ENCODE results near the gene TM9SF3.

Gene TM9SF3

DNA sequence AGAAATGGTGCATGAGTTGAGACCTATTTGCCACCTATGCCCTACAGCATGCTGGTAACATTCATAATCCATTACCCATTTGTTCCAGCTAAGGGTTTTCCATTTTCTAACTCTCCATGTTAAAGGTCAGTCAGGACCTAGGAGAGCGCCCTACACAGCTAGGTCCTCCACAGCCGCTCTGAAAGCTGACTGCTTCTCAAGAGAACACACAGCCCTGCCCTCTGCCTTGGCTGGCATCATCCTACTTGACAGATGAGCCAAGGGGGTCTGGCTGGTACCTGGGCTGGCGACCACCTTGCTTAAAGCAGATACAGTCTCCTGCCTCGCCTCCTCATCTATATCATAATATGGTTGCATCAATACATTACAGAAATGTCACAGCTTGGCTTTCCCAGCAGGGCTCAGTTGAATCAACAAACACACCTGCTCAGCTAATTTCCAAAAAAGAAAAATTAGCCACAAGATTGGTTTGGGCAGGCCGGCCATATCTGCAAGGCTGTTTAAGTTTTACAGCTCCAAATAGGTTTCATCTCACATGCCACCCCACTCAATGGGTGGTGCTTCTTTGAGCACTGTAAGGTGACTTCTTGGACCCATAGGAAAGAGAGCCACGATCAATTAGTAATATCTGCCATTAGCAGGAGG, 90.4 kb downstream of the TM9SF3 start:
- peaks cover 5% of the 10 kb centered on the region for H3K4me1 ChIP-seq (ENCODE audit: control insufficient read depth, insufficient read depth, low read length, poor library complexity, severe bottlenecking)
- no peaks in the 10 kb centered on the region for H3K36me3 ChIP-seq (ENCODE audit: control insufficient read depth, insufficient read depth, low read length)
- H3K4me3 ChIP-seq (ENCODE audit: extremely low read depth, insufficient read depth, low read length, poor library complexity, severe bottlenecking): no peak overlapping the region
- no peaks in the 10 kb centered on the region for H3K9me3 ChIP-seq (ENCODE audit: control insufficient read depth, low read length)
- H3K27ac ChIP-seq (ENCODE audit: low read depth, low read length, severe bottlenecking): no peak overlapping the region
- 70 to 83% methylated on average over 3 to 4 of the region's 6 CpGs for WGBS, 2 experiments (ENCODE audit: insufficient coverage in 2 of 2)

DNA sequence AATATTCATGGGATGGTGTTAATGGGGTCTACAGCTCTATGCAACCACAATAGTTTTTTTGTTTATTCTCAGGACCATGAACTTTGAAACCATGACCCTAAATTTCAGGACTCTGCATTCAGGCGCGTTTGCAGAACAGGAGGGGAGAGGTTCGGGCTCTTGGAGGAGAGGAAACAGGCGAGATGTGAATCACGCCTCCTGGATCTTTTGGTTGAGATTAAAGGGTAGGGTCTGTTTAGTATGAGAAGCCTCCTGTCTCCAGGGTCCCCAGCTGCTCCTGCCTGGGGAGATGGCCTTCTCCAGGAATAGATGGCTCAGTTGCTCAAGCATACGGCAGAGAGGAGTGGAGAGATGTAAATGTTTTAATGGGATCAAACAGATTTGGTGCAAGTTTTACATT, 91.3 kb downstream of the TM9SF3 start:
- Histone ChIP-seq H3K4me3 (ENCODE audit: extremely low read depth, insufficient read depth, low read length, poor library complexity, severe bottlenecking) (no peak overlapping the region), H3K9me3 (ENCODE audit: control insufficient read depth, low read length) (no peaks in the 10 kb centered on the region), H3K4me1 (ENCODE audit: control insufficient read depth, insufficient read depth, low read length, poor library complexity, severe bottlenecking) (peaks cover 4% of the 10 kb centered on the region), H3K36me3 (ENCODE audit: control insufficient read depth, insufficient read depth, low read length) (no peaks in the 10 kb centered on the region), H3K27ac (ENCODE audit: low read depth, low read length, severe bottlenecking) (no peak overlapping the region)
- WGBS, 2 experiments (ENCODE audit: insufficient coverage in 2 of 2): 89 to 91% methylated on average over 6 of the region's 6 CpGs

- WGBS, 2 experiments (ENCODE audit: insufficient coverage in 2 of 2): 86 to 96% methylated on average over 3 to 4 of the region's 4 CpGs
- no peaks in the 10 kb centered on the region for H3K9me3 ChIP-seq (ENCODE audit: control insufficient read depth, low read length)
- no peak overlapping the region for H3K4me3 ChIP-seq (ENCODE audit: extremely low read depth, insufficient read depth, low read length, poor library complexity, severe bottlenecking)
- H3K27ac ChIP-seq (ENCODE audit: low read depth, low read length, severe bottlenecking): no peak overlapping the region
- no peaks in the 10 kb centered on the region for H3K36me3 ChIP-seq (ENCODE audit: control insufficient read depth, insufficient read depth, low read length)
- peaks cover 4% of the 10 kb centered on the region for H3K4me1 ChIP-seq (ENCODE audit: control insufficient read depth, insufficient read depth, low read length, poor library complexity, severe bottlenecking)
Measured at GRCh38 chr10:96494694-96495093, 92.1 kb downstream of the TM9SF3 start.

DNA sequence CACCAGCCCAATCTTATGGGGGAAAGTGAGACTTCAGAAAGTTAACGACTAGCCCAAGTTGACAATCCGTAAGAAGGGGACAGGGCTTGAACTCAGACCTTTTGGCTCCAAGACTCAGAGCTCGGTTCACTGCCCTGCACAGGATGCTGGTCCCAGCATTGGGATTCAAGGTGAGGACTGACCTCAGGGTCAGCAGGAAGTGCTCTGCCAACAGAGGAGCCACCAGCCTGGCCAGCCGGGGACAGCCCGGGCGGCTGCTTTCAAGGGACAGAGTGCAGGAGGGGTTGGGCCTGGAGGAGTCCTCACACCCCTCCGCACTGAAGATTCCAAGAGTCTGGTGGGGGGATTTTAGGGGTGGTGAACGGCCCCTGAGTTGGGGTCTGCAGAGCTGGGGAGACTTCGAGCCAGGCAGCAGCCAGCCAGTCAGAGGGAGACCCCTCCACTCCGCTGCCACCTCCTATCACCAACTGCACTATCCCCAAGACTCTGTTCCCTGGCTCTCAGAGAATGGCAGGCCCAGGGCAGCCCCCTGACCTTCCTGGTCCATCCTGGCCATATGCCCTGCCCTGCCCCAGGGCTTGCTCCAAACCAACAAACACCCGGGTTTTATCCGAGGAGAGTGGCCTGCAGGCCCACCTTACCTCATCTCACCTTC, 92.8 kb downstream of the TM9SF3 start:
- H3K9me3 ChIP-seq (ENCODE audit: control insufficient read depth, low read length): no peaks in the 10 kb centered on the region
- H3K4me3 ChIP-seq (ENCODE audit: extremely low read depth, insufficient read depth, low read length, poor library complexity, severe bottlenecking): no peak overlapping the region
- 94 to 97% methylated on average over 8 to 11 of the region's 12 CpGs for WGBS, 2 experiments (ENCODE audit: insufficient coverage in 2 of 2)
- no peak overlapping the region for H3K27ac ChIP-seq (ENCODE audit: low read depth, low read length, severe bottlenecking)
- peaks cover 4% of the 10 kb centered on the region for H3K4me1 ChIP-seq (ENCODE audit: control insufficient read depth, insufficient read depth, low read length, poor library complexity, severe bottlenecking)
- no peaks in the 10 kb centered on the region for H3K36me3 ChIP-seq (ENCODE audit: control insufficient read depth, insufficient read depth, low read length)

DNA sequence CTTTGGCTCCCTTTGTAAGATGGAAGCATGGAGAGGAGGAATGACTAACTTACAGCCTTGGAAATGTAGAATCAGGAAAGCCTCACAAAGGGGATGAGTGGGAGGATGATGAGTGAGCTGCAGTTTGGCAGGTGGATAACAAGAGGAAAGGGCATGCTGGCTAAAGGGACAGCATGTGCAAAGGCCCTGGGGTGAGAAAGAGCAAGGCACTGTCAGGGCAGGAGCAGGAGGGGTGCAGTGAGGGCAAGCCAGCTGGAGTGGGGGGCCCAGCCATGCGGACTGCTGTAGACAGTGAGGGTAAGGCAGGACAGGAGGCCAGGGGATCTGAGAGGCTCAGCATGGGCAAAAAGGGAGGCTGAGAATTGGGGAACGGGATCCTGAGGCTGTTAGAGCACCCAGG, 93.6 kb downstream of the TM9SF3 start:
- Histone ChIP-seq H3K9me3 (ENCODE audit: control insufficient read depth, low read length) (no peaks in the 10 kb centered on the region), H3K4me3 (ENCODE audit: extremely low read depth, insufficient read depth, low read length, poor library complexity, severe bottlenecking) (no peak overlapping the region), H3K4me1 (ENCODE audit: control insufficient read depth, insufficient read depth, low read length, poor library complexity, severe bottlenecking) (peaks cover 4% of the 10 kb centered on the region), H3K27ac (ENCODE audit: low read depth, low read length, severe bottlenecking) (no peak overlapping the region), H3K36me3 (ENCODE audit: control insufficient read depth, insufficient read depth, low read length) (no peaks in the 10 kb centered on the region)
- 90 to 92% methylated on average over 1 to 2 of the region's 2 CpGs for WGBS, 2 experiments (ENCODE audit: insufficient coverage in 2 of 2)

DNA sequence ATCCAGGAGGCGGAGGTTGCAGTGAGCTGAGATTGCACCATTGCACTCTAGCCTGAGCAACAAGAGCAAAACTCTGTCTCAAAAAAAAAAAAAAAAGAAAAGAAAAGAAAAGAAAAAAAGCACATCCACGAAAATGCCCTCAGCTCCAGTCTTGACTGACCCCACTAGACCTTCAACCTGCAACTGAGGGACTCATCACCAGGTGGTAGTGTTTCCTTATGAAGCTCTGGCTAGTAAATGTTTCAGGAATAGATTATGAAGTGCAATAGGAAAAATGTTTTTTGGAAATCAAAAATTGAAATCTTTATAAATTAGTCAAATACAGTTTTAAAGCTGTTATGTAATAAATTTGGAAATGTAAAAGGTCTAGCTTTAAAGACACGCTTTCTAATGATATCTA, 95.5 kb downstream of the TM9SF3 start:
- Histone ChIP-seq H3K9me3 (ENCODE audit: control insufficient read depth, low read length) (no peaks in the 10 kb centered on the region), H3K27ac (ENCODE audit: low read depth, low read length, severe bottlenecking) (no peak overlapping the region), H3K36me3 (ENCODE audit: control insufficient read depth, insufficient read depth, low read length) (no peaks in the 10 kb centered on the region), H3K4me3 (ENCODE audit: extremely low read depth, insufficient read depth, low read length, poor library complexity, severe bottlenecking) (no peak overlapping the region), H3K4me1 (ENCODE audit: control insufficient read depth, insufficient read depth, low read length, poor library complexity, severe bottlenecking) (peaks cover 4% of the 10 kb centered on the region)
- WGBS, 2 experiments (ENCODE audit: insufficient coverage in 2 of 2): 92 to 100% methylated on average over 2 of the region's 3 CpGs

GRCh38 chr10:96488161-96488935, 98.5 kb downstream of the TM9SF3 start:
- Histone ChIP-seq H3K9me3 (ENCODE audit: control insufficient read depth, low read length) (no peaks in the 10 kb centered on the region), H3K4me1 (ENCODE audit: control insufficient read depth, insufficient read depth, low read length, poor library complexity, severe bottlenecking) (no peaks in the 10 kb centered on the region)
- 92 to 94% methylated on average over 13 to 14 of the region's 14 CpGs for WGBS, 2 experiments (ENCODE audit: insufficient coverage in 2 of 2)

DNA sequence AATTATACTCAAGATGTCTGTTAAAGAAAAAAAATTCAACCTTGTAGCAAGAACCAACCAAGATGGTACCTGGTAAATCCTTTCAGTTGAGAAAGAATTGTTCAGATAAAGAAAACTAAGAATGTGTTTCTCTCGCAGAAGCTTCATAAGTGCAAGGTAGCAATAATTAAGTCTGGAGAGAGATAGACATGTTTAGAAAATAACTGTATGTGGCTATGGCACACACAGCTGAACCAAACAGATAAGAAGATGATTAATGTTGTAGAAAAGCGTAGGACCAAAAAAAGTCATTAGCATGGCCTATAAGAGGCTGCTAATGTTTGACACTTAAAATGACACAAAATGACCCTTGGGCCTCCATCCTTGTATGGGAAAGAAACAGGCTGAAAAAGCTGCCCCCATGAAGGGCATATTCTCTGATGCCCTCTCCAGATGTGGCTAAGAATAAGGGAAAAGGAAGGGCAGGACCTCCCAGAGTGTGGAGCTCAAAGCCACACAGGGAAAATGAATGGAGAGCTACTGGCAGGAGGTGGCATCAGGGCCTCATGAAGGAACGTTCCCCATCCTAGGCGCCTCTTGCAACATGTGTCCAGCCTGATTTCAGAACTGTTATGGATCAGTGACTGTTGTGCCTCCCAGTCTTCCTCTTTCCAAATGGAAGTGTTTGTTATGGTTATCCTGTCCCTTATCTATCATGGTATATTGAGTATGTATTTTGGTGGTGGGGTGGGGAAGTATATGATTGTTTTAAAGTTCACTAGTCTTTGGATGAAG, 103.8 kb downstream of the TM9SF3 start:
- WGBS, 2 experiments (ENCODE audit: insufficient coverage in 2 of 2): 91 to 96% methylated on average over 3 of the region's 4 CpGs
- Histone ChIP-seq H3K27ac (ENCODE audit: low read depth, low read length, severe bottlenecking) (no peak overlapping the region), H3K4me1 (ENCODE audit: control insufficient read depth, insufficient read depth, low read length, poor library complexity, severe bottlenecking) (no peaks in the 10 kb centered on the region), H3K9me3 (ENCODE audit: control insufficient read depth, low read length) (no peaks in the 10 kb centered on the region), H3K4me3 (ENCODE audit: extremely low read depth, insufficient read depth, low read length, poor library complexity, severe bottlenecking) (no peak overlapping the region), H3K36me3 (ENCODE audit: control insufficient read depth, insufficient read depth, low read length) (no peaks in the 10 kb centered on the region)

More at GRCh38 chr10:96488161-96488935, 98.5 kb downstream of the TM9SF3 start:
- no peak overlapping the region for H3K27ac ChIP-seq (ENCODE audit: low read depth, low read length, severe bottlenecking)
- H3K4me3 ChIP-seq (ENCODE audit: extremely low read depth, insufficient read depth, low read length, poor library complexity, severe bottlenecking): no peak overlapping the region
- no peaks in the 10 kb centered on the region for H3K36me3 ChIP-seq (ENCODE audit: control insufficient read depth, insufficient read depth, low read length)

DNA sequence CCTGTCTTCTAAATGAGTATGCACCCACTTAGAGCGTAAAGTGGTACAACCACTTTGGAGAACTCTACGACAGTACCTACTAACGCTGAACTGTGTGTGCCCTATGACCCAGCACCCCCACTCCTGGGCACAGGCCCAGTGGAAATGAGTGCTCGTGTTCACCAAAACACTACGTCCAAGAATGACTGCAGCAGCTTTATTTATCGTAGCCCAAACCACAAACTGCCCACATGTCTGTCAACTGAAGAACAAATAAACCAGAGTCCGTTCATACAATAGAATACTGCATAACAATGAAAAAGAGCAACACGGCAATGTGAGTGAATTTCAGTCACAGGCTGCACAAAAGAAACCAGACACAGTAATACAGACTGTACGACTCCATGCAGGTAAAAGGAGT, 108.5 kb downstream of the TM9SF3 start:
- Histone ChIP-seq H3K9me3 (ENCODE audit: control insufficient read depth, low read length) (no peaks in the 10 kb centered on the region), H3K36me3 (ENCODE audit: control insufficient read depth, insufficient read depth, low read length) (no peaks in the 10 kb centered on the region), H3K27ac (ENCODE audit: low read depth, low read length, severe bottlenecking) (no peak overlapping the region), H3K4me1 (ENCODE audit: control insufficient read depth, insufficient read depth, low read length, poor library complexity, severe bottlenecking) (no peaks in the 10 kb centered on the region), H3K4me3 (ENCODE audit: extremely low read depth, insufficient read depth, low read length, poor library complexity, severe bottlenecking) (no peak overlapping the region)
- WGBS, 2 experiments (ENCODE audit: insufficient coverage in 2 of 2): 81 to 82% methylated on average over 7 of the region's 9 CpGs

GRCh38 chr10:96473866-96474265, 112.9 kb downstream of the TM9SF3 start:
- Histone ChIP-seq H3K36me3 (ENCODE audit: control insufficient read depth, insufficient read depth, low read length) (no peaks in the 10 kb centered on the region), H3K4me1 (ENCODE audit: control insufficient read depth, insufficient read depth, low read length, poor library complexity, severe bottlenecking) (no peaks in the 10 kb centered on the region), H3K27ac (ENCODE audit: low read depth, low read length, severe bottlenecking) (no peak overlapping the region), H3K4me3 (ENCODE audit: extremely low read depth, insufficient read depth, low read length, poor library complexity, severe bottlenecking) (no peak overlapping the region), H3K9me3 (ENCODE audit: control insufficient read depth, low read length) (no peaks in the 10 kb centered on the region)
- 89 to 97% methylated on average over 3 to 4 of the region's 9 CpGs for WGBS, 2 experiments (ENCODE audit: insufficient coverage in 2 of 2)

Measured in mesodermal cell (in vitro differentiated cells).